ENCODE results near the gene PCIF1.
"Not testable (repeated sequence)": the region's sequence is repeated elsewhere in the genome, so short reads cannot be mapped to it uniquely, and the experiment has no call there.

The PCIF1 gene

DNA sequence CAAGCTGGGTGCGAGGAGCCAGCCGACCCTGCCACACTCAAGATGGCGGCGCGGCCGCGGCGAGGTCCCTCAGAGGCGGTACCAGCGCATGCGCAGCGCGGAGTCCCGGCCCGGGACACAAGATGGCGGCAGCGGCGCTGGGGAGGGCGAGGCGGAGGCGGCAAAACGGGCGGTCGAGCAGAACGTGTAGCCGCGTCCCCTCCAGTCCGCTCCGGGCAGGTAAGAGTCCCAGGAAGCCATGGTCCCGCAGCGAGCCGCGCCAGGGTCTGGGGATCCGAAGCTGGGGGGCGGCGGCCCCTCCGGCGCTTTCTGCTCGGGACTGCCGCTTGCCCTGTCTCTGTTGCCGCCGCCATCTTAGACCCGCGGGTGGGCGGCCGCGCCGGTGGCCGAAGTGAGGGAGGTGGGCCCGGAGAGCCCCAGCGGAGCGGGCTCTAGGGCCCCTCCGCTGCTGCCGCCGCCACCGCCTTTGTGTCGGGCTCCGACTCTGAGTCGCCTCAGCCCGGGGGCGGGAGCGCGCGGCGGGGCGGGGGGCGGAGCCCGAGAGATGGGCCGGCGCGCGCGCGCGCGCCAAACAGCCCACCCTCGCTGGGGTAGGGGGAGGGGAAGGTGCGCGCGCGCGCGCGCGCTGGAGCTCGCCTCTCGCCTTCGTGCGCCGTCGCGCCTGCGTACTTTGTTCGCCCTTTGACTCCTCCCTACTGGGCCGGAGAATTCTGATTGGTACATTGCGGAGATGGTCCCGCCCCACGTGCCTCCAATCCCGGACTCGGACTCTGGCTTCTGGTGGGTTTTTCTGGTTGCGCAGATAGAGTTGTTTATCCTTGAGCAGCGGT is at the start of gene PCIF1:
Gene PCIF1, plus strand, starts transcription at position 98 of the 830 bp plus-strand sequence. CDS start 4,317 bp downstream, outside the sequence.
- peak; percentile 98 for DNase-seq

DNA sequence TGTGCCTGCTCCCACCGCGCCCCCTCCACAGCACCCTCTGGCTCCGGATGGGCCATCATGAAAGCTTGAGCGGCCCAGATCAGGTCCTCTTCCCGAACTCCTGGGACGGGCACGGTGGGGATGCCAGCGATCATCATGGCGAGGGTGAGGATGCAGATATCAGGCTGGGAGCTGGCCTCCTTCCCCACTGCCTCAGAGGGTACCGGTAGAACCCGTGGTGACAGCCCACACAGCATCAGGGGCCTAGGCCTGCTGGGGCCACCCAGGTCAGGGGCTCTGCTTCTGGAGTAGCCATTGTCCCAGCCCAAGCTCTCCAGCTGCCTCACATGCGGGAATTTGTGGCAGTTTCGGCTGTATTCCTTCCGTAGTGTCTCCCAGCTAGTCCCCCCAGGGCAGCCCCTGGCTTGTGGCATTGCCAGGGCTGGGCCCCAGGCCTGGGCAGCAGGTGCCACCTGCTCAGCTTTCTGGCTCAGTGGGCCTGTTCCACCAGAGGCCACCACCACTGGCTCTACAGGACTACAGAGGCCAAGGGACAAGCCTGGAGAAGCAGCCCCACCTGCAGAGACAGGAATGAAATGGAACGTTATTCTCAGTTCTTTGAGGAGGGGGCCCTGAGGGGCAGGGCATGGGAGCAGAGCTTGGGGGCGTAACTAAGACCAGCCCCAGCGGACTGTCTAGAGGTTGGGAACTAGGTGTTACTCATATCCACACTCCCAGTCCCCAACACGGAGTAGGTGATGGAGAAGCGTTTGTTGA is 47.7 kb upstream of the PCIF1 start:
- DNase-seq = no peak

DNA sequence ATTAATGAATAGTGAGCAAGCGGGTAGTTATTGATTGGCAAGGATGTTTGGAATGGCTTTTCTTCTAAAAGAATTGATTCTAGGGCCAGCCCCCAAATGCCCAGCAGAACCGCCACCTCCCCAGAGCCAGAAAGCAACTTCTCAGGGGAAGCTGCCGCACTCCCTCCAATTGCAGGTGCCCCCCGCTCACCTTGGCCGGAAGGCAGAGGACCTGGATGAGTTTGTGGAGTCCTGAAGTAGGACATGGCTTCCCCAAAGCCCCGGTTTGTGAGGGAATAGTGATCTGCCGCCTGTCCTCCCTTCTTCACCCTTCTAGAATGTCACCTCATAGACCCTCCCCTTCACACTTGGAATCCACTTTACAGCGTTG is 47.2 kb upstream of the PCIF1 start, which contains the start of gene SPATA25:
Gene SPATA25, minus strand, starts transcription at position 277 of the 370 bp plus-strand sequence. Its CDS starts 32 bp downstream, at position 245.
- no peak for DNase-seq

DNA sequence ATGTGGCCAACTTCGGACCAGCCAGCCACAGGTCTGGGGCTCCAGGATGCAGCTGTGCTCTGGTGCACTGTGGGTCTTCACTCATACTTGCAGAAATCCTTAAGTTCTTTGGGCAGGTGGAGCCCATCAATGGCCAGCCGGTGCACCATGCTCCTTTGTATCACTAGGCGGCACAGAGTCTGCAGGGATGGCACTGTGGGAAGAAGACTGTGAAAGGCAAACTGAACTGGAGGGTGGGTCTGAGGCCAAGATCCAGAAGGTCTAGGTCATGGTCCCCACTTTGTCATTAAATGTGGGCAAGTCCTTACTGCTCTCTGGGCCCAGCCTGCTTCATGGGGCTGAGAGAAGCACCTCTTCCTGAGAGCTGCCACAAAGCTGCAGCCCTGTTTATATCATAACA is 45.8 kb upstream of the PCIF1 start:
- DNase-seq = no peak

DNA sequence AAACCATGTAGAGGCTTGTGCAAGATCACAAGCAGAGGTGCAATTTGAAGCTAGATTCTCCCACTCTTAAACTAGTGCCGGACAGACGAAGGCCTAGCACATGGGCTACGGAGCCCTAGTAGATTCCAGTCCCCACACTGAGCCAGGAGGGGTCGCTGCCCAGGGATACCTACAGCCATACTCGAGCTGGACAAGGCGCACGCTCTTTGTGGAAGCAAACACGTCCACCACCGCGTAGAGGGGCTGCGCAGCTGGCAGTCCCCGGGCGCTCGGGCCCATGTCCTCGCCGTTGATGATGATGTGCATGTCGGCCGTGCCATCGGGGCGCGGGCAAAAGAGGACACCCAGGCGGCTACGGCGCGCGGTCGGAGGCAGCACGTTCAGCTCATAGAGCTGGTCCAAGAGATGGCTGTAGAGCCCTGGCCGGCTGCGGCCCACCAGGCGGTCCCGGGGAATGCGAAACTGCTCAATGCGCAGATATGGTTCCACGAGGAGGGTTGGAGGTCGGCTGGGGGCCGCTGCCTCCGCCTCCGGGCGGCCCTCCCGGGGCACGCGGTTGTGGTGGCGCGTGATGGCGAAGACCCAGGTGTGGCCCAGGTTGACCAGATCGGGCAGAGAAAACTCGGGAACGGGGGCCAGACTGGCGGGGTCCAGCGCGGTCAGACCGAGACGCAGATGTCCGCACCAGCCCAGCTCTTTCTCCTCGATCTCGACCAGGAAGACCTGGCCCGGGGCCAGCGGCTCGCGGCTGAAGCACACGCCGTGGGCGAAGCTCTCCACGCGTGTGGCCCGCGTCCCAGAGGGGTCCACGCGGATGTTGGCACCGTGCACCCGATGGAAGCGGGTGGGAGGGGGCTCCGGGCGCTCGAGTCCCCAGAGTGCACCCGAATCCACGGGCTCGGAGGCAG is 44.2 kb upstream of the PCIF1 start:
- DNase-seq = peak; percentile 54

DNA sequence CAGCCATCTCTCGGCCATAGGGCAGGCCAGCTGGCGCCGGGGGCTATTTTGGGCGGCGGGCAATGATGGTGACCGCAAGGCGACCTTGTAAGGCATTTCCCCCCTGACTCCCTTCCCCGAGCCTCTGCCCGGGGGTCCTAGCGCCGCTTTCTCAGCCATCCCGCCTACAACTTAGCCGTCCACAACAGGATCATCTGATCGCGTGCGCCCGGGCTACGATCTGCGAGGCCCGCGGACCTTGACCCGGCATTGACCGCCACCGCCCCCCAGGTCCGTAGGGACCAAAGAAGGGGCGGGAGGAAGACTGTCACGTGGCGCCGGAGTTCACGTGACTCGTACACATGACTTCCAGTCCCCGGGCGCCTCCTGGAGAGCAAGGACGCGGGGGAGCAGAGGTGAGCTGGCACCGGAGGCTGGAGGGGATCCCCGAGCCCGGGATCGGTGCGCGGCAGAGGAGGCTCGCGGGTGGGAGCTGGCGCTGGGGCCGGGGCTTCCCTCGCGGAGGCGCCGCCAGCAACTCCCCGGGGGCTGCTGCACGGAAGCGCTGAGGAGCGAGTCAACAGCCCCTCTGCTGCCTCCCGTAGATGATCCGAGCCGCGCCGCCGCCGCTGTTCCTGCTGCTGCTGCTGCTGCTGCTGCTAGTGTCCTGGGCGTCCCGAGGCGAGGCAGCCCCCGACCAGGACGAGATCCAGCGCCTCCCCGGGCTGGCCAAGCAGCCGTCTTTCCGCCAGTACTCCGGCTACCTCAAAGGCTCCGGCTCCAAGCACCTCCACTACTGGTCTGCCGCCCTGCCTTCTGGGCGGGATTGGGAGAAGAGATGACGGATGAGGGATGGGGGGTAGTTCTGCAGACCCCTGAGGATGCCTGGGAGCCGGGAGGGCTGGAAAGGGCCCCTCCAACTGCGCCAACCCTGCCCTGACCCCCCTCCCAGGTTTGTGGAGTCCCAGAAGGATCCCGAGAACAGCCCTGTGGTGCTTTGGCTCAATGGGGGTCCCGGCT is 43.2 kb upstream of the PCIF1 start, which contains the start of the genes CTSA and NEURL2:
Gene CTSA, plus strand, starts transcription at position 351 of the 999 bp plus-strand sequence. Its CDS starts 234 bp downstream, at position 585.
Gene NEURL2, minus strand, starts transcription at position 224 of the 999 bp plus-strand sequence. Its CDS starts 217 bp downstream, at position 7.
- DNase-seq = peak; percentile 84

DNA sequence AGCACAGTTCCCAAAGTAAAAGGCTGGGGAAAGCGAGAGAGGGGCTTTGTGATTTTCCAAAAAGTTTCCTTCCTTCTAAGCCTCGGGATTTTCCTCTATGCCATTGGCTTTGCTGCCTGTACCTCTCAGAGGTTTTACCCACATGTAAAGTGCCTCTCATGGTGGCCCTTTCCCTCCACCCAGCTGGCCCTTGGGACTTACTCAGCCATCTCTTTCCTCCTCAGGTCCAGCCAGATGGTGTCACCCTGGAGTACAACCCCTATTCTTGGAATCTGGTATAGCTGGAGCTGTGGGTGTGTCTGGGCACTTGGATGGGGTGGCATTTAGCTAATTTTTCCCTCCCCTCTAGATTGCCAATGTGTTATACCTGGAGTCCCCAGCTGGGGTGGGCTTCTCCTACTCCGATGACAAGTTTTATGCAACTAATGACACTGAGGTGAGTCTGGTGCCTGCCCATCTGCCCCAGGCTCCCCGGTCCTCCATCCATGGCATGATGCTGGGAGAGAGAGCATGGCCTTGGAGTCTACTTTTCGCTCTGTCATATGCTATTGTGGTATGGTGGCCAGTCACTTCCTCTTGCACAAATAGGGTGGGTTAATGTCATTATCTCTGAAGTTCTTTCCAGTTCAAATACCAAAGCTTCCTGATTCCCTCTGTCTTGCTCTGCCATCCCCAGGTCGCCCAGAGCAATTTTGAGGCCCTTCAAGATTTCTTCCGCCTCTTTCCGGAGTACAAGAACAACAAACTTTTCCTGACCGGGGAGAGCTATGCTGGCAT is 42.2 kb upstream of the PCIF1 start:
- no peak for DNase-seq

DNA sequence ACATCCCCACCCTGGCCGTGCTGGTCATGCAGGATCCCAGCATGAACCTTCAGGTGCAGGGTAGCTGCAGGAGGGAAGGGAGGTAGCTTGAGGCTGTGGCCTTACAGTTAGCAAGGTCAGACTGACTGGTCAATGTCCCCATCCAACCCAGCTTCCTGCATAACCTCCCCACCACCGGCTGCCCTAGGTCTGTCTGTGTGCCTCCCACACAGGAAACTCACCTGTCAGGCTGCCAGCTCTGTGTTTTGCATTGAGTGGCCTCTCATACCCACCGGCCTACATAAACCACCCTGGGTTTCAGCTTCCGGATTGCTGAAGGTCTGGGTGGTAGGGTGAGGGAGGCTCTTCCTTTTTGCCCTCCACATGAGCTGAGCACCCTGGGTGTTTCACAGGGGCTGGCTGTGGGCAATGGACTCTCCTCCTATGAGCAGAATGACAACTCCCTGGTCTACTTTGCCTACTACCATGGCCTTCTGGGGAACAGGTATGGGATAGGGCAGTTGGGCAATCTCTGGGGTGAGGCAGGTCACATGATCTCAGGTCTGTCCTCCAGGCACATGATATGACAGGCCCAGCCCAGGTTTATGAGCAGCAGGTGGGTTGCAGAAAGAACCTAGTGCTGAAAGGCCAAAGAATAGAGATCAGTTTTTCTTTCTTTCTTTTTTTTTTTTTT is 41.5 kb upstream of the PCIF1 start:
- no peak for DNase-seq

DNA sequence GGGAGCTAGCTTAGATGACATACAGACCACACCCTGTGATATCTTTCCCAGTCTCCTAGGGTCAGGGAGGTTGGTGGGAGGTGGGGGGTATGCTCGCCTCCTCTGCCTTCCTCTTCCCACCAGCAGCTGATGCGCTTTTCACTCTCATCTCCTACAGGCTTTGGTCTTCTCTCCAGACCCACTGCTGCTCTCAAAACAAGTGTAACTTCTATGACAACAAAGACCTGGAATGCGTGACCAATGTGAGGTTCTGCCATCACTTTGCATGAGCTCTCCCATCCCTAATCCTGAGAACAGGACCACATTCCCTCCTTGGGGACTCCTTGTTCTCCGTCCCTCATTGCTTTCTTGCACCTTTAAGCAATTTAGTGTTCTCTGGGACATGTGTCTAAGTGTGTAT is 40.7 kb upstream of the PCIF1 start:
- DNase-seq = no peak

DNA sequence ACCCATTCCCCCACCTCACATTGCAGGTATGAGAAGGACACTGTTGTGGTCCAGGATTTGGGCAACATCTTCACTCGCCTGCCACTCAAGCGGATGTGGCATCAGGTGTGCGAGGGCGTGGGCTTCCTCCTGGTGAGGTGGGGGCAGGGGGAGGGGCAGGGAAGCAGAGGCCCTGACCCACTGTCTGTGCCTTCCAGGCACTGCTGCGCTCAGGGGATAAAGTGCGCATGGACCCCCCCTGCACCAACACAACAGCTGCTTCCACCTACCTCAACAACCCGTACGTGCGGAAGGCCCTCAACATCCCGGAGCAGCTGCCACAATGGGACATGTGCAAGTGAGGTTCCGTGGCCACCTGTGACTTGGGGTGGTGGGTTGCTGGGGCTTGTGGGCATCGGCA is 39.7 kb upstream of the PCIF1 start:
- no peak for DNase-seq

DNA sequence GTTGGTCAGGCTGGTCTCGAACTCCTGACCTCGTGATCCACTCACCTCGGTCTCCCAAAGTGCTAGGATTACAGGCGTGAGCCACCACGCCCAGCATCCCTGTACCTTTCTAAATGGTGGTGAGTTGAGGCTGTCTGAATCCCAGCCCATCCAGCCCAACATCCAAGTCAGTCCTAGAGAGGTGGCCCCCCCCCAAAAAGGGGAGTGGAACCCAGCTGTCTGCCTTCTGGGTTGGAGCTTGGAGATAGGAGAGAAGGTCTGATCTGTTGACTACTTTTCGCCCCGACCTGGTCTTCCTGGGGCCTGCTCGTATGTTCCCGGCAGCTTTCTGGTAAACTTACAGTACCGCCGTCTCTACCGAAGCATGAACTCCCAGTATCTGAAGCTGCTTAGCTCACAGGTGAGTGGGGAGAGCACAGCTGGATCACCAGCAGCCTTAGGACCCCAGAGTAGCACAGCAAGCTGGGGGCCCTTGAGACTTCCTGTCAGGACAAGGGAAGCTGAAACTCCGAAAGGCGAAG is 37.8 kb upstream of the PCIF1 start:
- DNase-seq = no peak

DNA sequence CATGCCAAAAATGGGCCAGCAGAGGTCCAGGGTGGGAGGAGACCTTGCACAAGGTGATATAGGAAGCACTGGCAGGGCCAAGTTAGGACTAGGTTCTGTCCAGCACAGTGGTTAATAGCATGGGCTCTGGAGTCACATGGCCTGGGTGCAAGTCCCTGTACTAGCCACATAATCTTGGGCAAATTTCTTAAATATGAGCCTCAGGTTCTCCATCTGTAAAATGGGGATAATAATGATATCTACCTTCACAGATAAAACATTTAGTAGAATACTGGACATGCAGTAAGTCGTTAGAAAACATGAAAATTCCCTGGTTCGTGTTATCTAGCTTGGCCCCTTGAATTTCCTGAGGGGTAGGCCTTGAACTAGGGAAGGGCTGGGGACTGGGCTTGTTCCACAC is 37.2 kb upstream of the PCIF1 start:
- DNase-seq = no peak

DNA sequence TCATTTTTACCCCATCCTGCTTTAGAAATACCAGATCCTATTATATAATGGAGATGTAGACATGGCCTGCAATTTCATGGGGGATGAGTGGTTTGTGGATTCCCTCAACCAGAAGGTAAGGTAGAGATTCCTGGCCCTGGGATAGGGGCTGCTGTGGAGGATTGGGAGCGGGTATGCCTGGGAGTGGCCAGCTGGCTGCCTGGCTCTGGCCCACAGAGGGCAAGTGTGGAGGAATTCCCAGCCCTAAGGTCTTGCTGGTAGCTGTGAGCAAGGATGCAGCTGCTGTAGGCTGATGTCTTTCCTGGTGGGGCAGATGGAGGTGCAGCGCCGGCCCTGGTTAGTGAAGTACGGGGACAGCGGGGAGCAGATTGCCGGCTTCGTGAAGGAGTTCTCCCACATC is 36.8 kb upstream of the PCIF1 start:
- no peak for DNase-seq

DNA sequence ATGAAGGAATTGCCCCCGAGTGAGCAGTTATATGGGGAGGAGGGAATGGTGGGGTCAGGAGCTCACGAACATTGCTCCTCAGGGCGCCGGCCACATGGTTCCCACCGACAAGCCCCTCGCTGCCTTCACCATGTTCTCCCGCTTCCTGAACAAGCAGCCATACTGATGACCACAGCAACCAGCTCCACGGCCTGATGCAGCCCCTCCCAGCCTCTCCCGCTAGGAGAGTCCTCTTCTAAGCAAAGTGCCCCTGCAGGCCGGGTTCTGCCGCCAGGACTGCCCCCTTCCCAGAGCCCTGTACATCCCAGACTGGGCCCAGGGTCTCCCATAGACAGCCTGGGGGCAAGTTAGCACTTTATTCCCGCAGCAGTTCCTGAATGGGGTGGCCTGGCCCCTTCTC is 36.2 kb upstream of the PCIF1 start:
- no peak for DNase-seq

DNA sequence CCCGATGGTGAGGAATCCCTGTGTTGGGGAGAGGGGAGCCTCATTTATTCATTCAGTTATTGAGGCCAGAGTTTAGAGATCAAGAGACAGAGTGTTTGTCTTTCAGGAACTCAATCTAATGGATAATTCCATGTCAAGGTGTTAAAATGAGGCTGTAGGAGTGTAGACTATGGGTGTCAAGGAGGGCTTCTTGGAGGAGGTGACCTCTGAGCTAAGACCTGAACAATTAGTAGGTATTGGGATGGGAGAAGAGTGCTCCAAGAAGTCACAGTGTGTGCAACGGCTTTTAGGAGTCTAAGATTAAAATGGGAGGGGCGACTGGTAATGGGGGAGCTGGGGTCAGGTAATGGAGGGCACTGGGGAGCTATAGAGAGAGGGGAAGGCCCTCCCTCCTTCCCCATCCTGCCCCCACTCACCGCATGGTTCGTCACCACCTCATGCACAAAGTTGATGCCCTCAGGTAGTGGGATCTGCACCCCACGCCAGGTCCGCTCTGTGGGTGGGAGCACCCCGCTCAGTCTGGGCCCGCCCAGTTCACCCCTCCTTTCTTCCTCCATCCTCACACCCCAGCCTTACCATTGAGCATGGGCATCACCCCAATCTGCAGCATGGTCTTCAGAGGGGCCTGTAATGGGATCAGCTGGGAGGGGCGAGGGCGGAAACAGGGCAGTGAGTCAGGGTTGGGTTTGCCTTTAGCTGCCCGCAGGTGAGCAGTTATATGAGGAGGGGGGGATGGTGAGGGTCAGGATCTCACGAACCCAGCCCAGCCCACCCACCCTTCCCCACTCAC is 35.2 kb upstream of the PCIF1 start:
- no peak for DNase-seq

DNA sequence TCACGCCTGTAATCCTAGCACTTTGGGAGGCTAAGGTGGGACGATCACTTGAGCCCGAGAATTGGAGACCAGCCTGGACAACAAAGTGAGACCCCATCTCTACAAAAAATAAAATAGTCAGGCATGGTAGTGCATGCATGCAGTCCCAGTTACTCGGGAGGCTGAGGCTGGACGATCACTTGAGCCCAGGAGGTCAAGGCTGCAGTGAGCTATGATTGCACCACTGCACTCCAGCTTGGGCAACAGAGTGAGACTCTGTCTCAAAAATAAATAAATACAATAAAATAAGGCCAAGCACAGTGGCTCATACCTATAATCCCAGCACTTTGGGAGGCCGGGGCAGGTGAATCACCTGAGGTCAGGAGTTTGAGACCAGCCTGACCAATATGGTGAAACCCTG is 33.2 kb upstream of the PCIF1 start:
- not testable (repeated sequence) for DNase-seq

DNA sequence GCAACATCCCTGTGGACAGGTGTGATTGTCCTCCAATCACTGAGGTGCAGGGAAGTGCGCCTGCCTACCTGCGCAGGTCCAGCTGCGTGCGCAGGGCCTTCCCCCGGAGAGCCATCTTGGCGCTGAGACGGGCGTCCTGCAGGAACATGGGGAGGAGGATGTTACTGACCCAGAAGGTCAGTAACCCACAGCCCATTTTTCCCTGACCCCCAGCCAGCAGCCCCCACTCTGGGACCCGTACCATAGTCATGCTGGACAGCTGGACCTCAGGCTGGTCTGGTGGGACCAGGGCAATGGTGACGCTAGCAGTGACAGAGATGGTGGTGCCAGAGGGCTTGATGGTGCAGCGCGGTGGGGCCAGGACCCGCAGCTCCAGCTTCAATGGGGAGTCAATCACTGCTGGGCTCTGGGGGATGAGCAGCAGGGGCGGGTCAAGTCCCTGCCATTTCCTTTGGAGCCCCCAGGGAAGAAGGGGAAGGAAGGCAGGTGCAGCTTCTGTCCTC is 32.2 kb upstream of the PCIF1 start:
- no peak for DNase-seq

Measured in activated CD8-positive, alpha-beta memory T cell treated with anti-CD3 and anti-CD28 coated beads, Interleukin-2, amount 50 U/mL, for 4 hours (primary cell).